Smooth muscle cell (in vitro differentiated cells): ENCODE measurements around the gene FHIT. TPM values are rescaled to one million over a fixed set of nuclear protein-coding genes. Genes with fewer than 3 reads are reported as not detected.

ENCODE experiments used
- DNase-seq: peaks from one replicate; lab custom pipeline; 2025; ENCODE audit not compliant: unreplicated experiment; lab: John Stamatoyannopoulos, UW
- H2AFZ ChIP-seq: fragments of 200-600 bp; sonication (generic); 2 replicates; pipeline ENCODE4 v1.6.0; 2016; ENCODE audit warnings: antibody characterized with exemption, low read depth, mild to moderate bottlenecking
- H3F3A ChIP-seq: fragments of 200-600 bp; sonication (generic); 2 replicates; pipeline ENCODE4 v1.6.0; 2017; ENCODE audit warnings: antibody characterized with exemption, low read depth
- H3K27ac ChIP-seq: fragments of 200-600 bp; sonication (generic); 2 replicates; pipeline ENCODE4 v1.5.1; 2016; ENCODE audit warnings: low read depth, mild to moderate bottlenecking
- H3K27me3 ChIP-seq: fragments of 200-600 bp; sonication (generic); 2 replicates; pipeline ENCODE4 v1.6.1; 2016; ENCODE audit warnings: low read depth, mild to moderate bottlenecking
- H3K36me3 ChIP-seq: fragments of 200-600 bp; sonication (generic); 2 replicates; pipeline ENCODE4 v1.5.1; 2016; ENCODE audit warnings: low read depth
- H3K4me1 ChIP-seq: fragments of 200-600 bp; sonication (generic); 2 replicates; pipeline ENCODE4 v1.5.1; 2016; ENCODE audit warnings: low read depth
- H3K4me2 ChIP-seq: fragments of 200-600 bp; sonication (generic); 2 replicates; pipeline ENCODE4 v1.6.0; 2016; ENCODE audit warnings: mild to moderate bottlenecking
- H3K4me3 ChIP-seq: fragments of 200-600 bp; sonication (generic); 2 replicates; pipeline ENCODE4 v1.5.1; 2016; ENCODE audit warnings: mild to moderate bottlenecking
- H3K79me2 ChIP-seq: fragments of 200-600 bp; sonication (generic); 2 replicates; pipeline ENCODE4 v1.6.0; 2016; ENCODE audit warnings: low read depth, mild to moderate bottlenecking
- H3K9ac ChIP-seq: fragments of 200-600 bp; sonication (generic); 2 replicates; pipeline ENCODE4 v1.6.0; 2016; ENCODE audit warnings: low read depth
- H3K9me3 ChIP-seq: fragments of 200-600 bp; sonication (generic); replicated peaks from 2 replicates; pipeline ENCODE4 v1.5.1; 2016; ENCODE audit warnings: low read depth
- H4K20me1 ChIP-seq: fragments of 200-600 bp; sonication (generic); 2 replicates; pipeline ENCODE4 v1.6.0; 2016; ENCODE audit warnings: low read depth
- CTCF ChIP-seq: fragments of 200-600 bp; sonication (generic); IDR thresholded peaks from 2 replicates; pipeline ENCODE4 v1.5.1; 2017; ENCODE audit warnings: borderline replicate concordance, mild to moderate bottlenecking, antibody characterized with exemption; ENCODE audit not compliant: insufficient read depth, poor library complexity, severe bottlenecking
- WGBS: methylation state at CpG from one replicate; pipeline ENCODE4 v1.1.7; 2016; ENCODE audit warnings: low lambda C conversion rate; 5-methylcytosine and 5-hydroxymethylcytosine counted together
- polyA plus RNA-seq: library from polyadenylated mRNA; unstranded; fragments of >200 nt; fragmentation: Nextera tagmentation; extraction: Ambion mirVana; gene quantifications from 2 replicates; pipeline ENCODE4 v1.2.1, GENCODE V29; 2016
- total RNA-seq: library from RNA; depleted of rRNA; stranded (reverse); fragments of >200 nt; gene quantifications from 2 replicates; pipeline ENCODE4 v1.2.3, GENCODE V29; 2014

The FHIT gene
- total and polyA plus RNA-seq, 2 experiments from 2014 or later = 5.9 to 6.7 TPM

- Histone ChIP-seq H3K4me2 (no peak overlapping the region), H3K9me3 (no peaks in the 10 kb centered on the region), H3K36me3 (no peaks in the 10 kb centered on the region), H3K4me3 (no peak overlapping the region), H3K9ac (no peak overlapping the region), H3K79me2 (no peaks in the 10 kb centered on the region), H2AFZ (no peak overlapping the region), H3K4me1 (no peaks in the 10 kb centered on the region), H4K20me1 (no peaks in the 10 kb centered on the region), H3F3A (no peaks in the 10 kb centered on the region), H3K27me3 (no peaks in the 10 kb centered on the region), H3K27ac (no peak overlapping the region)
- DNase-seq = no peak
- no peak for TF ChIP-seq CTCF
- 82% methylated on average over 2 of the region's 2 CpGs for WGBS
Measured at GRCh38 chr3:61278713-61279112, 27.5 kb upstream of the FHIT start.

- H3K36me3 ChIP-seq = no peaks in the 10 kb centered on the region
- H3K79me2 ChIP-seq = no peaks in the 10 kb centered on the region
- no peaks in the 10 kb centered on the region for H3F3A ChIP-seq
- H3K4me3 ChIP-seq = no peak overlapping the region
- no peaks in the 10 kb centered on the region for H4K20me1 ChIP-seq
- TF ChIP-seq CTCF = no peak
- H2AFZ ChIP-seq = no peak overlapping the region
- H3K27me3 ChIP-seq = no peaks in the 10 kb centered on the region
- H3K4me2 ChIP-seq = no peak overlapping the region
- H3K9me3 ChIP-seq = no peaks in the 10 kb centered on the region
- DNase-seq = no peak
- no peaks in the 10 kb centered on the region for H3K4me1 ChIP-seq
- no peak overlapping the region for H3K9ac ChIP-seq
- WGBS = 82% methylated on average over 2 of the region's 2 CpGs
- H3K27ac ChIP-seq = no peak overlapping the region
Measured at GRCh38 chr3:61277411-61277810, 26.2 kb upstream of the FHIT start.

DNA sequence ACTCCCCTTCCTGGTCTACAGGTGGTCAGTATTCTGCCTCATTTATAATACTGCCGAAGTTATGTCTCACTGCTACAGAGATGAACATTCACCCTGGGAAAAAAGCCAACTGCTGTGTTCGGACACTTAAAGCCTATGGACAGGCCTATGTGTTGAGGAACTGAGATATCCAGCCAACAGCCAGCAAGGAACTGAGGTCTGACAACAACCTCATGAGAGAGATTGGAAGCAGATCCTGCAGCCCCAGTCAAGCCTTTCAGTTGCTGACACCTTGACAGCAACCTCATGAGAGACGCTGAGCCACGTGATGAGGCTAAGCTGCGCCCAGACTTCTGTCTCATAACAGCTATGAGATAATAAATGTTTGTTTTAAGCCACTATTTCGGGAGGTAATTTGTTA is 18.2 kb upstream of the FHIT start:
- Histone ChIP-seq H3K4me2 (no peak overlapping the region), H4K20me1 (no peaks in the 10 kb centered on the region), H2AFZ (no peak overlapping the region), H3K27me3 (no peaks in the 10 kb centered on the region), H3F3A (no peaks in the 10 kb centered on the region), H3K27ac (no peak overlapping the region), H3K4me3 (no peak overlapping the region), H3K9me3 (no peaks in the 10 kb centered on the region), H3K9ac (no peak overlapping the region), H3K36me3 (no peaks in the 10 kb centered on the region), H3K4me1 (no peaks in the 10 kb centered on the region), H3K79me2 (no peaks in the 10 kb centered on the region)
- no peak for TF ChIP-seq CTCF
- no peak for DNase-seq
- WGBS = 93% methylated on average over 6 of the region's 6 CpGs

- Histone ChIP-seq H3K27me3 (no peaks in the 10 kb centered on the region), H3K9ac (no peak overlapping the region), H3K4me1 (no peaks in the 10 kb centered on the region), H4K20me1 (no peaks in the 10 kb centered on the region), H3F3A (no peaks in the 10 kb centered on the region), H3K36me3 (no peaks in the 10 kb centered on the region), H3K4me3 (no peak overlapping the region), H3K9me3 (no peaks in the 10 kb centered on the region), H3K4me2 (no peak overlapping the region), H2AFZ (no peak overlapping the region), H3K79me2 (no peaks in the 10 kb centered on the region), H3K27ac (no peak overlapping the region)
- TF ChIP-seq CTCF = no peak
- DNase-seq = no peak
- 93% methylated on average over 2 of the region's 2 CpGs for WGBS
Measured at GRCh38 chr3:61268644-61269043, 17.4 kb upstream of the FHIT start.
